Panc1 (cell line): ENCODE data around the gene YES1. TPM values are rescaled to one million over a fixed set of nuclear protein-coding genes. Genes with fewer than 3 reads are reported as not detected.

Experiments used
- ATAC-seq: fragments of 200-7000 bp; cut with Tn5 transposase; 2 replicates; pipeline ENCODE4 v1.9.1; 2020; ENCODE audit warnings: mild to moderate bottlenecking, moderate library complexity
- BruUV-seq: library from RNA; stranded (reverse); fragments of 400-500 nt; replicated peaks from 2 replicates; lab custom pipeline; 2021; lab: Mats Ljungman, UMichigan
- CTCF ChIA-PET: fragments of 300-600 bp; sonication (Branson Sonifier 250); formaldehyde crosslinking; loops from one replicate; lab custom pipeline; 2022; ENCODE audit warnings: antibody characterized with exemption; lab: Charles Lee
- POLR2A ChIA-PET: fragments of 300-600 bp; sonication (Branson Sonifier 250); formaldehyde crosslinking; loops from one replicate; lab custom pipeline; 2022; ENCODE audit warnings: antibody characterized with exemption; lab: Charles Lee
- DNase-seq: peaks from one replicate; pipeline ENCODE4 v3.0.0-alpha.2; 2010; ENCODE audit warnings: low read depth, low spot score
- H3K27ac ChIP-seq: 2 replicates; pipeline ENCODE4 v1.5.1; 2011; ENCODE audit warnings: mild to moderate bottlenecking, low read length, inconsistent platforms
- H3K27me3 ChIP-seq: fragments of 200-500 bp; sonication (Bioruptor generic); 2 replicates; pipeline ENCODE4 v1.6.0; 2014; ENCODE audit warnings: low read length, inconsistent platforms; ENCODE audit not compliant: control insufficient read depth, insufficient read depth
- H3K36me3 ChIP-seq: fragments of 200-500 bp; sonication (Bioruptor generic); 2 replicates; pipeline ENCODE4 v1.5.1; 2014; ENCODE audit warnings: inconsistent platforms, mild to moderate bottlenecking, low read length, moderate library complexity; ENCODE audit not compliant: control insufficient read depth, insufficient read depth
- H3K4me1 ChIP-seq: 2 replicates; pipeline ENCODE4 v1.5.1; 2011; ENCODE audit warnings: inconsistent platforms, mild to moderate bottlenecking, low read length, moderate library complexity; ENCODE audit not compliant: control insufficient read depth, insufficient read depth
- H3K4me3 ChIP-seq, 2 experiments: 2 replicates each; pipeline ENCODE4 v1.5.1; 2011 to 2012; ENCODE audit warnings: low read depth in 2 of 2, low read length in 2 of 2, mild to moderate bottlenecking in 2 of 2, inconsistent platforms in 1 of 2, moderate library complexity in 1 of 2
- H3K9me3 ChIP-seq: fragments of 200-500 bp; sonication (Bioruptor generic); 2 replicates; pipeline ENCODE4 v1.5.1; 2014; ENCODE audit warnings: low read depth, mild to moderate bottlenecking, inconsistent platforms, low read length, moderate library complexity; ENCODE audit not compliant: control insufficient read depth, insufficient read depth
- POLR2AphosphoS5 ChIP-seq: IDR thresholded peaks from 2 replicates; pipeline ENCODE4 v1.6.1; 2012; ENCODE audit warnings: mild to moderate bottlenecking, low read depth, low read length, moderate library complexity
- REST ChIP-seq, 2 experiments: IDR thresholded peaks; 2 replicates each; pipeline ENCODE4 v1.6.1; 2011 to 2012; ENCODE audit warnings: low read depth in 2 of 2, control low read depth in 1 of 2, low read length in 1 of 2, mild to moderate bottlenecking in 1 of 2, moderate library complexity in 1 of 2; ENCODE audit not compliant: insufficient read depth in 1 of 2
- SIN3A ChIP-seq: IDR thresholded peaks from 2 replicates; pipeline ENCODE4 v1.6.1; 2012; ENCODE audit warnings: low read depth, mild to moderate bottlenecking, low read length, moderate library complexity, borderline replicate concordance; ENCODE audit not compliant: insufficient read depth
- TCF7L2 ChIP-seq: IDR thresholded peaks from 2 replicates; pipeline ENCODE4 v1.6.1; 2011; ENCODE audit warnings: mild to moderate bottlenecking, low read depth, low read length, inconsistent platforms
- in situ Hi-C: cut with HindIII; loops from 2 replicates; pipeline ENCODE4 v1.10.0; 2016; ENCODE audit warnings: low sequenced_read_pairs, low pct_unique_long_range_greater_than_20kb
- intact Hi-C: fragments of 100-400 bp; cut with micrococcal nuclease; formaldehyde crosslinking; loops from one replicate; pipeline ENCODE4 v1.10.0; 2022; ENCODE audit not compliant: unreplicated experiment
- total RNA-seq: library from RNA; stranded (reverse); gene quantifications from one replicate; pipeline ENCODE4 v1.2.1, GENCODE V29; 2021; ENCODE audit not compliant: unreplicated experiment
- TF ChIP-seq, protein P1 (sequence below): fragments of 450-650 bp; IDR thresholded peaks from 2 replicates; pipeline ENCODE4 v1.5.1; 2017; ENCODE audit warnings: mild to moderate bottlenecking

Gene YES1
- total RNA-seq, 1 experiment from 2014 or later, result 91.6 TPM

GRCh38 chr18:710418-711300 is 101.4 kb downstream of the YES1 start:
- peak overlapping the region; percentile 83 to 95 for H3K4me3 ChIP-seq
- intact Hi-C loops, result loop anchor here (10.0 kb wide), 2 partner anchors 86 to 124 kb away; no protein-coding TSS in a partner anchor
- H3K36me3 ChIP-seq, result no peaks in the 10 kb centered on the region; the same call in 1 of the 2 replicates
- no peaks in the 10 kb centered on the region for H3K27me3 ChIP-seq
- ATAC-seq (no peak), DNase-seq (no peak)
- TSS peak; percentile 65 for BruUV-seq
- ChIA-PET CTCF (no interaction called here), POLR2A (interaction anchor here (1.0 kb wide), 1 partner anchor 128 kb away, joined by 3 read pairs; no protein-coding TSS in a partner anchor)
- in situ Hi-C loops, result no loop called here
- peaks cover 7% of the 10 kb centered on the region; the same call in 1 of the 2 replicates for H3K4me1 ChIP-seq
- peak overlapping the region; percentile 96 for H3K27ac ChIP-seq
- no peaks in the 10 kb centered on the region for H3K9me3 ChIP-seq
- TF ChIP-seq TCF7L2, result no peak
- no peak for TF ChIP-seq SIN3A
- no peak for TF ChIP-seq REST (IDR thresholded peaks at IDR 0.05; ENCODE audit: insufficient read depth in 1 of 2, low read depth in 2 of 2, low read length in 1 of 2)
- TF ChIP-seq, protein P1, sequence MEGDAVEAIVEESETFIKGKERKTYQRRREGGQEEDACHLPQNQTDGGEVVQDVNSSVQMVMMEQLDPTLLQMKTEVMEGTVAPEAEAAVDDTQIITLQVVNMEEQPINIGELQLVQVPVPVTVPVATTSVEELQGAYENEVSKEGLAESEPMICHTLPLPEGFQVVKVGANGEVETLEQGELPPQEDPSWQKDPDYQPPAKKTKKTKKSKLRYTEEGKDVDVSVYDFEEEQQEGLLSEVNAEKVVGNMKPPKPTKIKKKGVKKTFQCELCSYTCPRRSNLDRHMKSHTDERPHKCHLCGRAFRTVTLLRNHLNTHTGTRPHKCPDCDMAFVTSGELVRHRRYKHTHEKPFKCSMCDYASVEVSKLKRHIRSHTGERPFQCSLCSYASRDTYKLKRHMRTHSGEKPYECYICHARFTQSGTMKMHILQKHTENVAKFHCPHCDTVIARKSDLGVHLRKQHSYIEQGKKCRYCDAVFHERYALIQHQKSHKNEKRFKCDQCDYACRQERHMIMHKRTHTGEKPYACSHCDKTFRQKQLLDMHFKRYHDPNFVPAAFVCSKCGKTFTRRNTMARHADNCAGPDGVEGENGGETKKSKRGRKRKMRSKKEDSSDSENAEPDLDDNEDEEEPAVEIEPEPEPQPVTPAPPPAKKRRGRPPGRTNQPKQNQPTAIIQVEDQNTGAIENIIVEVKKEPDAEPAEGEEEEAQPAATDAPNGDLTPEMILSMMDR, result no peak
- TF ChIP-seq POLR2AphosphoS5, result no peak

- H3K36me3 ChIP-seq, result no peaks in the 10 kb centered on the region; the same call in 1 of the 2 replicates
- POLR2A ChIA-PET, result no interaction called here
- H3K27me3 ChIP-seq, result no peaks in the 10 kb centered on the region
- no peaks in the 10 kb centered on the region for H3K9me3 ChIP-seq
- BruUV-seq, result no TSS peak
- no peak overlapping the region for H3K4me3 ChIP-seq
- intact Hi-C loops, result loop anchor here (10.0 kb wide), 2 partner anchors 85 to 125 kb away; no protein-coding TSS in a partner anchor
- ATAC-seq (no peak), DNase-seq (no peak)
- TF ChIP-seq TCF7L2 (no peak), SIN3A (no peak), POLR2AphosphoS5 (no peak), REST (IDR thresholded peaks at IDR 0.05; ENCODE audit: insufficient read depth in 1 of 2, low read depth in 2 of 2, low read length in 1 of 2) (no peak)
- TF ChIP-seq, protein P1, result no peak
- H3K4me1 ChIP-seq, result peaks cover 7% of the 10 kb centered on the region; the same call in 1 of the 2 replicates
- no peak overlapping the region for H3K27ac ChIP-seq
- CTCF ChIA-PET, result no interaction called here
- in situ Hi-C loops, result no loop called here
Observed at GRCh38 chr18:709771-710170, 102.3 kb downstream of the YES1 start.
